MCF 10A (cell line): ENCODE measurements around the gene CSRNP2. TPM values are rescaled to one million over a fixed set of nuclear protein-coding genes. Genes with fewer than 3 reads are reported as not detected.

Experiments used
- BruUV-seq: library from RNA; stranded (reverse); fragments of 400-500 nt; replicated peaks from 2 replicates; lab custom pipeline; 2021; lab: Mats Ljungman, UMichigan
- CTCF ChIA-PET: fragments of 300-600 bp; sonication (Branson Sonifier 250); formaldehyde crosslinking; extraction: SDS; loops from one replicate; lab custom pipeline; 2021; ENCODE audit warnings: antibody characterized with exemption, inconsistent platforms; lab: Yijun Ruan, JAX
- POLR2A ChIA-PET: fragments of 300-600, 350-650 bp; sonication (Branson Sonifier 250); formaldehyde crosslinking; extraction: SDS; loops from one replicate; lab custom pipeline; 2020; ENCODE audit warnings: antibody characterized with exemption, inconsistent platforms; lab: Yijun Ruan, JAX
- DNase-seq: peaks from one replicate; pipeline ENCODE4 v3.0.0-alpha.2; 2018; ENCODE audit not compliant: unreplicated experiment
- H3K27ac Mint-ChIP-seq: one replicate; pipeline ENCODE4 v1.8.0; 2022; ENCODE audit warnings: mild to moderate bottlenecking, low read depth, mixed read lengths; ENCODE audit not compliant: unreplicated experiment
- H3K27me3 Mint-ChIP-seq: one replicate; pipeline ENCODE4 v1.8.0; 2022; ENCODE audit warnings: mixed read lengths; ENCODE audit not compliant: insufficient read depth, unreplicated experiment
- H3K36me3 Mint-ChIP-seq: one replicate; pipeline ENCODE4 v1.8.0; 2022; ENCODE audit warnings: mild to moderate bottlenecking, moderate library complexity, mixed read lengths; ENCODE audit not compliant: insufficient read depth, unreplicated experiment
- H3K4me1 Mint-ChIP-seq: one replicate; pipeline ENCODE4 v1.8.0; 2022; ENCODE audit warnings: mixed read lengths; ENCODE audit not compliant: insufficient read depth, unreplicated experiment
- H3K4me3 Mint-ChIP-seq: one replicate; pipeline ENCODE4 v1.8.0; 2022; ENCODE audit warnings: mild to moderate bottlenecking, moderate library complexity, mixed read lengths; ENCODE audit not compliant: unreplicated experiment
- H3K9me3 Mint-ChIP-seq: one replicate; pipeline ENCODE4 v1.8.0; 2022; ENCODE audit warnings: mixed read lengths; ENCODE audit not compliant: unreplicated experiment
- CTCF ChIP-seq: fragments of 200-600 bp; IDR thresholded peaks from one replicate; pipeline ENCODE4 v1.8.0; 2022; ENCODE audit warnings: antibody characterized with exemption, mild to moderate bottlenecking; ENCODE audit not compliant: unreplicated experiment
- intact Hi-C: fragments of 100-400 bp; cut with micrococcal nuclease; formaldehyde crosslinking; loops from 2 replicates; pipeline ENCODE4 v1.14.1; 2022
- total RNA-seq: library from RNA; stranded (reverse); gene quantifications from 2 replicates; pipeline ENCODE4 v1.2.3, GENCODE V29; 2022

The CSRNP2 gene
- total RNA-seq, 1 experiment from 2014 or later: 46.3 TPM

GRCh38 chr12:51103977-51104376 lies 20.6 kb upstream of the CSRNP2 start:
- BruUV-seq: no TSS peak
- intact Hi-C loops: no loop called here
- ChIA-PET POLR2A (interaction anchor here (0.6 kb wide), 1 partner anchor 195 kb away, joined by 3 read pairs; no protein-coding TSS in a partner anchor), CTCF (interaction anchor here (1.0 kb wide), 1 partner anchor 14 kb away, joined by 3 read pairs; no protein-coding TSS in a partner anchor)
- Mint-ChIP-seq H3K4me1 (no peaks in the 10 kb centered on the region), H3K36me3 (peaks cover 89% of the 10 kb centered on the region), H3K27me3 (no peaks in the 10 kb centered on the region), H3K27ac (no peak overlapping the region), H3K4me3 (no peak overlapping the region), H3K9me3 (no peaks in the 10 kb centered on the region)
- DNase-seq: no peak
- no peak for TF ChIP-seq CTCF

GRCh38 chr12:51098611-51099010 lies 15.2 kb upstream of the CSRNP2 start:
- peaks cover 93% of the 10 kb centered on the region for H3K36me3 Mint-ChIP-seq
- no peaks in the 10 kb centered on the region for H3K27me3 Mint-ChIP-seq
- ChIA-PET POLR2A (interaction anchor here (1.0 kb wide), 1 partner anchor 19 kb away, joined by 3 read pairs; no protein-coding TSS in a partner anchor), CTCF (interaction anchor here (0.6 kb wide), 1 partner anchor 16 kb away, joined by 3 read pairs; no protein-coding TSS in a partner anchor)
- no peaks in the 10 kb centered on the region for H3K4me1 Mint-ChIP-seq
- DNase-seq: no peak
- no peak for TF ChIP-seq CTCF
- no TSS peak for BruUV-seq
- H3K9me3 Mint-ChIP-seq: no peaks in the 10 kb centered on the region
- no peak overlapping the region for H3K4me3 Mint-ChIP-seq
- H3K27ac Mint-ChIP-seq: no peak overlapping the region
- intact Hi-C loops: no loop called here

- H3K36me3 Mint-ChIP-seq: peaks cover 56% of the 10 kb centered on the region
- H3K27ac Mint-ChIP-seq: no peak overlapping the region
- intact Hi-C loops: no loop called here
- CTCF ChIA-PET: interaction anchor here (1.2 kb wide), 1 partner anchor 13 kb away, joined by 3 read pairs; no protein-coding TSS in a partner anchor
- TF ChIP-seq CTCF: no peak
- DNase-seq: no peak
- BruUV-seq: no TSS peak
- no peaks in the 10 kb centered on the region for H3K4me1 Mint-ChIP-seq
- H3K4me3 Mint-ChIP-seq: no peak overlapping the region
- H3K27me3 Mint-ChIP-seq: no peaks in the 10 kb centered on the region
- POLR2A ChIA-PET: no interaction called here
- H3K9me3 Mint-ChIP-seq: no peaks in the 10 kb centered on the region
Measured at GRCh38 chr12:51090705-51091229, 7.4 kb upstream of the CSRNP2 start.

DNA sequence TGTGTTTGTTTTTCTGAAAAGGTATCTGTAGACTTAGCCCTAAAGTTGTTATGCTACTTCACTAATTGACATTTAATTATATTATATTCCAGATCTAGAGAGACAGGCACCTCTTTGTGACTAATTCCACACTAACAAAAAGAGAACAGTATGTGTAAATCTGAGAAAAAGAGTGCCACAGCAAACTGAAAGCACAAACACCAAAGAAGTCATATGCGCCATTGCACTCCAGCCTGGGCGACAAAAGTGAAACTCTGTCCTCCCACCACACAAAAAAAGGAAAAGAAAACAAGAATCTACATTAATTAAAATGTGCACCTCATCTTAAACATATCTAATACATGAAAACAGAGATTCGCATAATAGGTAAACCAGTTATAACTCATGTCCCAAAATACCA lies 4.4 kb upstream of the CSRNP2 start:
- CTCF ChIA-PET: interaction anchor here (1.0 kb wide), 1 partner anchor 13 kb away, joined by 4 read pairs; no protein-coding TSS in a partner anchor
- no peaks in the 10 kb centered on the region for H3K9me3 Mint-ChIP-seq
- POLR2A ChIA-PET: no interaction called here
- no peaks in the 10 kb centered on the region for H3K27me3 Mint-ChIP-seq
- no peak overlapping the region for H3K4me3 Mint-ChIP-seq
- no peak for TF ChIP-seq CTCF
- no peaks in the 10 kb centered on the region for H3K4me1 Mint-ChIP-seq
- H3K27ac Mint-ChIP-seq: no peak overlapping the region
- H3K36me3 Mint-ChIP-seq: peaks cover 40% of the 10 kb centered on the region
- no peak for DNase-seq
- no TSS peak for BruUV-seq
- intact Hi-C loops: no loop called here
